SHP77 (cell line): Measurements from ENCODE around the gene IFT74.
"Not testable (repeated sequence)": the region's sequence is repeated elsewhere in the genome, so short reads cannot be mapped to it uniquely, and the experiment has no call there.

ENCODE experiments used
- DNase-seq, 2 experiments: peaks; one replicate each; lab custom pipeline; 2025; lab: John Stamatoyannopoulos, UW

The IFT74 gene

DNA sequence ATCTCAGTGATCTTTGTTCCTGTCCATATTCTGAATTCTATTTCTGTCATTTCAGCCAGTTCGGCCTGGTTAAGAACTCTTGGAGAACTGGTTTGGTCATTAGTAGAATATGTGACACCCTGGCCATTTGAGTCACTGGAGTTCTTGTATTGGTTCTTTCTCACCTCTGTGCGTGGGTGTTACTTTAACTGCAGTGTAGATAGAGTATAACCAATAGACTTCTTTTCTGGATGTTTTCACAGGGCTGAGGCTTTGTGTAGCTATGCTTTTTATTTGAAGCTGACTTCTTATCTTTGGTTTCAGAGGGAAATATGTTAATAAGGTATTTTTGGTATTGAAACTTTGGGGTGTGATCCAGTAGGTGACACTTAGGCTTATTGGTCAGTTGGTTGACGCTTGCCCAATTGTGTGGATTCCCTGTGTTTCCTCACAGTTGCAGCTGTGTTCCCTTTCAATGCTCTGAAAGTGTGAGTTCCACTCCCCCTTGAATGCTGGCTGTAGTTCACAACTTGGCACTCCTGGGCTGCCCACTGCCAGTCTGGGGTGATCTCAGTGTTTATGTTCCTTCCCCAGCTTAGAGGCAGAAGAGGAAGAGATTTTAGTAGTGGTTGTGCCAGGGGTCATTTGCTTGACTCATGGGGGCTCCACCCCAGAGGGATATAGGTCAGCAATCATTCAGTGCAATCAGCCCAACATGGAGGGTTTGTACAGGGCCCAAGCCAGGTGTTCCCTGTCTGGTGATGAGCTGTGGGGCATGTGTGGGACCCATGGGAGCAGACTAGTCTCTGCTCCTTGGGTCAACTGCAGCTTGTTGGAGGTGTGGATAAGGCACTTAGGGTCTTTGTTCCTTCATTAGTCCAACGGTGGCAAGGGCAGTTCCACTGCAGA, 117.9 kb downstream of the IFT74 start:
- no peak for DNase-seq

DNA sequence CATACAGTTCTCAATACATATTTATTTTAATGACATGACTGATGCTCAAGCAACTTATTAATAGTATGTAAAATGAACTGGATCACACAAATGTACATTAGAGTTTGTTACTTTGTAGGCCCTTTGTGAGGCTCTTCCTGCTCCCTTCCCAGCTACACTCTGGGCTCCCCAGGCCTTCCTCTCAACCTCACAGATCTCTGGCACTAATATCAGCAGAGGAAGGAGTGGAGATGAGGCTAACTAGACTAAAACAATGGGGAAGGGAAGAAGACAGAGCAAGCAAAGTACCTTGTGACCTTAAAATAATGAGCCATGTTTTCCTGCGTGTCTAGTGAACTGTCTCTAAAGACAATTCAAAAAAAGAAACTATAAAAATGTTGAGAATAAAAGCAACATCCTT, 122.5 kb downstream of the IFT74 start:
- no peak for DNase-seq

DNA sequence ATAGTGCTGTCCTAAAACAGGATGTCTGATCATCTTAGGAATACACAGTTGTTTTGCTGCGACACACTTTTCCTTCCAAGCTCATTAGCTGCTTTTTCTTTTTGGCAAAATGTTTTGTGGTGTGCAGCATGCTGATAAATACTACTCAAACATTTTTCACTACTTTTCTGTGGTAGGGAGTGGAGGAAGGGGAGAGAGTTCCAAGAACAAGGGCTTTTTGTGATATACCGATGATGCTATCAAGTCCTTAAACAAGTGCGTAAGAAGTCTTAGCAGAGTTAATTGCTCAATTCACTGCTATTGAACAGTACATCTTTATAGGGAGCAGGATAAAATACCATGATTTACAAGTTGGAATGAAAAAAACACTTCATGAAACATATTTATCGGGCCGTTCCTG, 129.2 kb downstream of the IFT74 start:
- DNase-seq: no peak

DNA sequence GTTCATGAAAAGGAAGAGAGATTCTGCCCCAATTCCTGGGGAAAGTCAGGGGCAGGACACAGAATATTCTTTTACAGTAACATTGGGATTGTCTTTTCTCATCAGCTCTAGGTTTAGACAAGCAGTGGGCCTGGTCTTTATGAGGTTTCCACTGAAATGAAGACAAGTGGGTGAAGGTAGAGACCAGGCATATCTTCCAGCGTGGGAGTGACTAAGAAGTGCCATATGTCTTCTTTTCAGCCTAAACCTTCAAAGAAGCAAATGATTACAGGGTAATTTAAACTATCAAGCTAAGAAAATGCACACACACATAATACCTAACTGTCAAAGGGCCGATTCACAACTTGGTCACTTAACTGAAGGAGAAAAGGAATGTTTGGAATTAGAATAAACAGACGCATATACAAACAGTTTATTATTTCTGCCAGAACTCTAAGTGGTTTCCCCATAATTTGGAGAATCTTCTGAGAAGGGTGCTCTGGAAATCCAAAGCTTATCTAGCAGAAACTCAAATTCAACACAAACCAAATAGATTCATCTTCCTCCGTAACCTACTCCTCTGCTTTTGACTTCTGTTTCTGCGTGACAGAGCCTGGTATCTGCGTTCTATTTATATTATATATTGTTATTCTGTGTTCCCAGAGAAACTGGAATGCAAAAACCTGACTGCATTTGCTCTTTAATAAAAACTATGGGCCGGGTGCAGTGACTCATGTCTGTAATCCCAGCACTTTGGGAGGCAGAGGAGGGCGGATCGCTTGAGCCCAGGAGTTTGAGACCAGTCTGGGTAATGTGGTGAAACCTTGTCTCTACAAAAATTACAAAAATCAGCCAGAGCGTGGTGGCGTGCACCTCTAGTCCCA, 130.8 kb downstream of the IFT74 start:
- DNase-seq: no peak

DNA sequence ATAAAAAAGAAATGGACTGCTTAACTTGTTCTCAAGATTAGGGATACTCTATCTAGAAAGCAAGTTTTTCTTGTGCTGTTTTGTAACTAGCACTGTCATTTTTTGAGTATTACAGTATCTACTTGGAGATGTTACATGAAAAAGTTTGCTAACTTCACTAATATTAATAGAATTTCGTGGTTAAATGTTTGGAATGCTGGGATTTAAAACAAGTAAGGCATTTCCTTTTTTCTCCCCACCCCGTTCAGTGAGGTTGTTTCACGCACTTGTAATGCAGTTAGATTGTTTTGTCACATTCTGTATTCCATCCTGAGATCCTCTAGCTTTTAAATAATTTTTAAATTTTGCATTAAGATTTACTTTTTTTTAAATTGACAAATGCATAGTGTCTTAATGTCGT, 132.8 kb downstream of the IFT74 start:
- DNase-seq: no peak

DNA sequence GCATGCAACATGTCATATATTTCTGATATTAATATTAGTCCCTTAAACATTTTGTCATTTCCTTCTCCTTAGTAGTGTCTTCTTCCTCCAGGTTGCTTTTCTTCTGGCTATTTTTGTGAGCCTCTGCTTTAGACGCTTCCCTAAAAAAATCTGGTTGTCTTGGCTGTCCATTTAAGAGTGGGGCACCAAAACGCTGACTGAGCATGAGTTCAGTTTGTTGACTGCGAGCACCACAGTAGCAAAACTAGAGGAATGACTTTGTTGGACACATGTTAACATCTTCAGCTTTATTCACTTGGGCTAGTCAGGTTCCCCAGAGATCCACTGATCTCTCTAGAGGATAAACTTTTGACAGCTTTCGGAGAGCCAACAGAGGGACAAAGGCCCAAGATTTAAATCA, 133.5 kb downstream of the IFT74 start:
- no peak for DNase-seq

DNA sequence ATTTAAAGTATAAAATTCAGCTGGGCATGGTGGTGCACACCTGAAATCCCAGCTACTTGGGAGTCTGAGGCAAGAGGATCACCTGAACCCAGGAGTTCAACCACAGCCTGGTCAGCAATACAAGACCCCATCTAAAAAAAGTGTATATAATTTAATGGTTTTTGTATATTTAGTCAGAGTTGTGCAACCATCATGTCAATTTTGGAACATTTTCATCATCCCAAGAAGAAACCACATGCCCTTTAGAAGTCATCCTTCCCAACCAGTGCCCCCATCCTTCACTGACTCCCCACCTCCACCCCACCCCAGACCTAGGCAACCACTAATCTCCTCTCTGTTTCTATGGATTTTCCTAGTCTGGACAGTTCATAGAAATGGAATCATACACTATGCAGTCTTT, 134.0 kb downstream of the IFT74 start:
- no peak for DNase-seq

DNA sequence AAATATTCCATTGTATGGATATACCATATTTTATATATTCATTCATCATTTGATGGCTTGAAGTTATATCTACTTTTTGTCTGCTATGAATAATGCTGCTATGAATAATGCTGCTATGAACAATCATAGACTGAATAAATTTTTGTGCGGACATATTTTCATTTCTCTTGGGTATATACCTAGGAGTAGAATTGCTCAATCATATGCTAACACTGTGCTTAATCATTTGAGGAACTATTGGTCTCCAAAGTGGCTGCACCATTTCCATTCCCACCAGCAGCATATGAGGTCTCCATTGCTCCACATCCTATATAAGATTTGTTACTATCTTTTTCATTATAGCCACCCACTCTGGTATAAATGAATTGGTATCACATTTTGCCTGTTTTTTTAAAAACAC, 134.5 kb downstream of the IFT74 start:
- no peak for DNase-seq

DNA sequence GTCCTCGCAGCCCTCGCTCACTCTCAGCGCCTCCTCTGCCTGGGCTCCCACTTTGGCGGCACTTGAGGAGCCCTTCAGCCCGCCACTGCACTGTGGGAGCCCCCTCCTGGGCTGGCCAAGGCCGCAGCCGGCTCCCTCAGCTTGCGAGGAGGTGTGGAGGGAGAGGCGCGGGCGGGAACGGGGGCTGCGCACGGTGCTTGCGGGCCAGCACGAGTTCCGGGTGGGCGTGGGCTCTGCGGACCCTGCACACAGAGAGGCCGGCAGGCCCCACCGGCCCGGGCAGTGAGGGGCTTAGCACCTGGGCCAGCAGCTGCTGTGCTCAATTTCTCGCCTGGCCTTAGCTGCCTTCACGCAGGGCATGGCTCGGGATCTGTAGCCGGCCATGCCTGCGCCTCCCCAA, 136.3 kb downstream of the IFT74 start:
- DNase-seq: not testable (repeated sequence)

DNA sequence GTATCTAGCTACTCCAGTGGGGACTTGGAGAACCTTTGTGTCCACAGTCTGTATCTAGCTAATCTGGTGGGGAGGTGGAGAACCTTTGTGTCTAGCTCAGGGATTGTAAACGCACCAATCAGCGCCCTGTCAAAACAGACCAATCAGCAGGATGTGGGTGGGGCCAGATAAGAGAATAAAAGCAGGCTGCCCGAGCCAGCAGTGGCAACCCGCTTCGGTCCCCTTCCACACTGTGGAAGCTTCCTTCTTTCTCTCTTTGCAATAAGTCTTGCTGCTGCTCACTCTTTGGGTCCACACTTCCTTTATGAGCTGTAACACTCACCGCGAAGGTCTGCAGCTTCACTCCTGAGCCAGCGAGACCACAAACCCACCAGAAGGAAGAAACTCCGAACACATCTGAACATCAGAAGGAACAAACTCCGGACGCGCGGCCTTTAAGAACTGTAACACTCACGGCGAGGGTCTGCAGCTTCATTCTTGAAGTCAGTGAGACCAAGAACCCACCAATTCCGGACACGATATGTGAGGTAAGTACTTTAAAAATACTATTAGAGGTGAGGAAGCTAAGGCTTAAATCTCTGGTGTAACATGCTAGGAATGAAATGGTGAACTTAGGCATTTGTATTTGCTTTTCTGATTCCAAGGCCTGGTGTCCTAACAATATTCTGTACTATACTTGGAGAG, 137.3 kb downstream of the IFT74 start:
- DNase-seq: not testable (repeated sequence)

DNA sequence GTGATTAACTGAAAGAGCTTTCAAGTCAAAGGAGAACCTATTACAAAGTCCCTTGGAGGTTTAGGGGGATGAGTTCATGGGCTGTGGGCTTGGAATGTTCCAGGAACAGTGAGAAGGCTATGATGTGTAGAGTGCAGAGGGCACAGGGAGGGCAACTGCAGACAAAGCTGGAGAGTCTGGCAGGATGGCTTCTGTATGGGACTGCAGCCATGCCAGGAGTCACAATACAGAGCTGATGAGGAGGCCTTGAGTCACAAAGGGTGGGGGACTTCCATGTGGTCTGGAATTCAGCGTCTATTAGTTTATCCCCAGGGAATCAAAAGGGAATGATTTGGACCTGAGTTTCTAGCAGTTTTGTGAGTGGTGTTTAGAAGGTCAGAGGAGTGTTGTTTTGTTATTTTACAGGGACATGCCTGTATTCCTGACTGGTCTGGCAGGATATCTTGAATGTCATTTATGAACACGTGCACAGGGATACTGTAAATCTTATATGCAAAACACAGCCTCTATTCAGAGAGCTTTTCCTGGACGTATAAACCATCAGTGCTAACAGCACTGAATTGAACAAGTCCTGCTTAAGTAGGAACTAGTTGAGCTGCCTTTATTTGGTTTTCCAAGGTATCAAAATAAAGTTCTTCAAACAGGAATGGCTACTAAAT, 138.6 kb downstream of the IFT74 start:
- no peak for DNase-seq

DNA sequence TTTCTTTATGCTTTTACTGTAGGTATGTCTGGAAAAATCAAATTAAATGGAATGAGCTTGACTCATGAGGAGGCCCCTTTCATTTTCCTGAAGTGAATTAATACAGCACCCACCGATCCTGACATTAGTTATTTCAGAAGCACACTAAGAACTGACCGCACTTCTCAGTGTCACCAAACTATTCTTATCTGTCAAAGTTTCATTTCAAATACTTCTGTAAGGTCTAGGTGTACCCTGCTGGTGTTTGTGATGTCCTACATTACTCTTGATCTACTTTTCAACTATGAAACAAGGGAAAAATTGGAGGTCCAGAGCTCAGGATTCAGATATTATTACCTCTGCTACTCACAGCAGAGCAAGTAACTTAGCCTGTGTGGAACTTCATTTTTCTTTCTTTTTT, 151.0 kb downstream of the IFT74 start:
- no peak for DNase-seq

DNA sequence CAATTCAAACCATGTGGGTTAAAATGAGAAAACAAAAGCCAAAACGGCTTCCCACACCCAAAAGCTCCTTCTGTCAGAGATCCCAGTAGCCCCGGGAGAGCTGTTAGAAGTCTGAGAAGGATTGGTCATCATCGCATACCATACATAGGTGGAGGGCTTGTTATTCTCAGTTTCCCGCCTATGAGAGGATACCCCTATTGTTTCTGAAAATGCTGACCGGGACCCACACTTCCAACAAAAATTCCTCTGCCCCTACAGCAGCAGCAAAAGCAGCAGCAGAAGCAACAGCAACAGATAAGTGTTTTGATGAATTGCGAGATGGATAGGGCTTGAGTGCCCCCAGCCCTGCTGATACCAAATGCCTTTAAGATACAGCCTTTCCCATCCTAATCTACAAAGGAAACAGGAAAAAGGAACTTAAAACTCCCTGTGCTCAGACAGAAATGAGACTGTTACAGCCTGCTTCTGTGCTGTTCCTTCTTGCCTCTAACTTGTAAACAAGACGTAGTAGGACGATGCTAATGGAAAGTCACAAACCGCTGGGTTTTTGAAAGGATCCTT, 152.8 kb downstream of the IFT74 start, which contains the start of gene TEK:
TSS of gene TEK (plus strand) at position 245 of the 561 bp plus-strand sequence. CDS start 366 bp downstream, outside the sequence.
- no peak for DNase-seq

DNA sequence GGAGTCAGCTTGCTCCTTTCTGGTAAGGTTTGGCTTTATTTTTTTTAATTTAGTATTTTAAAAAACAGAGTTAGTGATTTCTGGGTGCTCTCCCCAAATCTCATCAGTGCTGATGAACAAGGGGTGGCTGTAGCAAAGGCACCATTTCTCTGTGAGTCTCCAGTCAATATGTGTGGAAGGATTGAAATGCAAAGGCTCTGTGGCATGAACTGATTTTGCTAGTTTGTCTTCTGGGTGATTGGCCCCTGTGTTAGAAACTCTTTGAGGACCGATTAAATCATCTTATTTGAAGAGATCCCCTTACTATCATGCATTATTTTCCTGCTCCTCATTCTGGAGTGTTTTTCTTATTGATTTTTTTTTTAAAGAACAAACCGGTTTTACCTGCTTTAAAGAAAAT, 153.4 kb downstream of the IFT74 start:
- DNase-seq: no peak

DNA sequence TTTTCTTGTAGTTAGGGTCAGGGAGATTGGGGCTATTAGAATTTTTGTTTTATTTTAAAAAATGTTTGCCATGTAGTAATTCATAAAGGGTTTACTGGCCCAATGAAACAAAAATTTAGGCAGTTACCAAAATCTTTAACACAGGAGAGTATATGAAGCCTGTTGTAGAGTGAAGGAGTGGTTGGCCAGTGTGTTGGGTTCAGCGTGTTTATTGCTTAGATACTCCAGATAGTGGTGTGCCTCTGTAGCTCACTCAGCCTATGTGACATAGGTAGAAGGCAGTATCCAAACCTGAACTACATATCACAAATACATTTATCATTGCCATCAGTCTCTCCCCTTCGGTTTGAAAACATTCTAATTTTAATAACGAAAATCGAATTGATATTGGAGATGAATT, 154.0 kb downstream of the IFT74 start:
- DNase-seq: no peak

DNA sequence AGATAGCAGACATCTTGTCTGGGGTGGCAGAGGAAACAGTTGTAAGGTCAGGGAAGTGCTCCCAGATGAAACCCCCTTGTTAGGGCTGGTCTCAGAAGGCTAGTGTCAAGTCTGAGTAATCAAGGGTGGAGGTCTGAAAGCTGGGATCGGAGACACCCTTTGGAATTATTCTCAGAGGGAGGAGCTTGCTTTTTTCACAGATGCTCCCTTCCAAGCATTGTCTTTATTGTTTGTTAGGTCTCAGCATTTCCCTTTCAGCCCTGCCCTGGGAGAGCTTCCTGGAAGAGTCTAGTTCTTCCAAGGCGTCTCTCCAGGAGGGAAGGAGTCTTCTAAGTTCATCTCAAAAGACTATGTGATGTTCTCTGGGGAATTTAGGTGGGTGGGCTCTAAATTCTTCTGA, 156.0 kb downstream of the IFT74 start:
- DNase-seq: no peak
